GM19351 (cell line): ENCODE measurements around the gene TOB1.
A peak's percentile ranks its signal among the peaks of the same experiment; 100 is the strongest.

ENCODE experiments used
- ATAC-seq: cut with Tn5 transposase; IDR thresholded peaks from one replicate; pipeline ENCODE4 v1.9.1; 2021; ENCODE audit warnings: mild to moderate bottlenecking, moderate library complexity; ENCODE audit not compliant: unreplicated experiment

Gene TOB1

DNA sequence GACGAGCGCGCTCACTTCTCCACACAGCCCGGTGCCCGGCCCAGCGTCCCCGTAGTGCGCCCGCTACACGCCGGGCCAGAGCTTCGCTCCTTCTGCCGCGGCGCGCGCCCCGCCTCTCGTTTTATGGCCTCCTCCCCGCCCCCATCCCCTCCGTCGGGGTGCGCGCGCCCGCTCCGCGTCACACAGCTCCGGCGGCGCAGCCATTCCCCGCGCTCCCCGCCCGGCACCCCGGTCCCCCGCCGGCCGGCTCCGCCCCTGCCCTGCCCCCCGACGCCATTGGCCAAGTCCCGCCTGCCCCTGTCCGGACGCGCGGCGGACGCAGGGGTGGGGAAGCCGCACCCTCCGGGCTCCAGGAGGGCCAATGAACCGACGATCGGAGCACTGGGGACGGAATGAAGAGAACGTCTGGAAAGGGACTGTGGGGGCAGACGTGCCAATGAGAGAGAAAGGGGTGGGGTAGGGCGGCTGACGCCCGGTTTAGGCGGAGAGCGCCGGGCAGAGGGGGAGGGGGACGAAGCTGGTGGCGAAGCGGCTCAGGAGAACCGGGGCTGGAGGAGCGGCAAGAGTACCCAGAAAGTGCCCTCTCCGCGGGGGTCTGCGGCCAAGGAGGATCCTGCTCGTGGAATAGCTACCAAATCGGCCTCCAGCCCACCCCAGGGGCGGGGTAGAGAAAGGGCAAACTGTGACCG lies at the start of gene TOB1:
TSS of gene TOB1 (minus strand) at position 94 of the 689 bp plus-strand sequence. CDS start 2,337 bp downstream, outside the sequence.
- peak; percentile 73 for ATAC-seq

GRCh38 chr17:50914505-50915063 lies 48.4 kb upstream of the TOB1 start:
- no peak for ATAC-seq

- ATAC-seq, result no peak
Measured at GRCh38 chr17:50913120-50913519, 47.0 kb upstream of the TOB1 start.

DNA sequence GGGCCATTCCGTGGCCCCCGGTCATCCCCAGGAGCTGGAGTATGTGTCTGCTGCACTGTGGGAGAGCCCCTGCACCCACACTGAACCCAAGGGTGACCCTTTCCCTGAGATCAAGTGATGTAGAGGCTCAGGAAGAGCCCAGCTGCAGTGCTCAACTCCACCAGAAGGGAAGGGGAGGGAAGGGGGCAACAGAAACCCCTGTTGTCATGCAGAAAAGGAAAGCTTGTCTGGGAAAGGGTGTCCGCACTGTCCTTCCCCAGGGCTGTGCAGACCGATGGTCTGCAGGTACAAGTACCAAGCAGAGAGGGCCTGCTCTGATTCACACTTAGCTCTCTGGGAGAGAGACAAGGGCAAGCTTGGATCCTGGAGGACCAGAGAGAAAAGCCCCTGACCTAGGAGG lies 45.7 kb upstream of the TOB1 start:
- no peak for ATAC-seq

- ATAC-seq, result no peak
Measured at GRCh38 chr17:50911450-50911849, 45.3 kb upstream of the TOB1 start.

DNA sequence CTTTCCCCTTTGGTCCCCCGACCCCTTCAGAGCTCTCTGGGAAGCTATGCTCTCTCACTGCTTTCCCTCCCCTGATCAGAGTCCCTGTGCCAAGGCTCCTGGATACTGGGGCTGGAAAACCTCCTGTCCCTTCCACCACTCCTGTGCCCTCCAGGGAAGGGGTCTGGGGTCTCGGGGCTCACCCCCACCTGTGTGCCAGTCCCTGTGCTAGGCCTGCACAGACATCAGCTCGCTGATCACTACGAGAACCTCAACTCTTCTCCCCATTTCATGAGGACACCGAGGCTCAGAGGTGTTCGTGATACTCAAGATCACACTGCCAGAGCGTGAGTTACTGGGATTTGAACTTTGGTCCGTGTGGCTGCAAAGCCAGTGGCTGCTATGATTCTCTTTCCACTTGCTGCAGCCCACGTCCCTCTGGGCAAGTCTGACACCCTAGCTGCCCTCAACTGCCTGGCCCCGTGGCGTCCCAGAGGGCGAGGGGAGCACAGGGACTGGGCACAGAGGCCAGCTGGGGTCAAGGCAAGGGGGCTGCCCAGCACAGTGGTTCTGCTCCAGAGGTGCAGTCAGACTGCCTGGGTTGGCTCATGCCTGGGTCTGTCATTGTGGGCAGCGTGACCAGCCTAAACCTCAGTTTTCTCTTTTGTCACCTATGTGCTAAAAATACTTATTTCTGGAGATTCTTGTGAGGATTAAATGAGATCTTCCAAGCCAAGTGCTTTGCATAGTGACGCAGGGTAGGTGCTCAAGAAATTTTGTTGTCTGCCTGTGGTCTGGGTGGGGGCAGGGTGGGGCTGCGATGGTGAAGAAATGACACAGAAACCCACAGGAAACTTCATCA lies 43.8 kb upstream of the TOB1 start:
- no peak for ATAC-seq

- ATAC-seq, result no peak
Measured at GRCh38 chr17:50908860-50909764, 43.0 kb upstream of the TOB1 start.

DNA sequence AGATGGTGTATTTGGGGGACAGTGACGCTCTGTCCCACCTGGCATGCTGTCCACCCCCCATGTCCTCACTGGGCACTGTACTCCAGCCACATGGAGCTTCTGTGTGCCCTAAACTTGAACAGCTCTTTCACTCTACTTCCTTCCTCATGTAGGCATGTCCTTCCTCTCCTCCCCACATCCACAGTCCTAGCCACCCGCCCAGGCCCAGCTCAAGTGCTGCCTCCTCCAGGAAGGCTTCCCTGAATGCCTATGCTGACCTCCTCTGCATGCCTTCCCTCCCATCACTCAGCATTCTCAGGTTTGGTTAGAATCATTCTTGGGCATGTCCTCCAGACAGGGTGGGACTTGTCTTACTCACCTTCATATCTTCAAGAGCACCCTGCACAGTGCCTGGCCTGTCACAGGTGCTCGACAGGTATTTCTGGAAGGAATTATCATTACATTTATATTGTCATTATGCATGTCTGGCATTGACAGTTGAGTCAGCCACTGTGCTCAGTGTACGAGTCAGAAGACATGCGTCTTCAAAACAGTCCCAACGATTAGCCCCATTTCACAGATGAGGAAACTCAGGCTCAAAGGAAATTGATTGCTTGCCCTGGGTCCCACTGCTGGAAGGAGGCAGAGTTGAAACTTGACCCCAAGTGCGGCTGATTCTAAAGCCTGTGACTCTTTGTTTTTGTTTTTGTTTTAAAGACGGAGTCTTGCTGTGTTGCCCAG lies 42.1 kb upstream of the TOB1 start:
- ATAC-seq, result no peak

DNA sequence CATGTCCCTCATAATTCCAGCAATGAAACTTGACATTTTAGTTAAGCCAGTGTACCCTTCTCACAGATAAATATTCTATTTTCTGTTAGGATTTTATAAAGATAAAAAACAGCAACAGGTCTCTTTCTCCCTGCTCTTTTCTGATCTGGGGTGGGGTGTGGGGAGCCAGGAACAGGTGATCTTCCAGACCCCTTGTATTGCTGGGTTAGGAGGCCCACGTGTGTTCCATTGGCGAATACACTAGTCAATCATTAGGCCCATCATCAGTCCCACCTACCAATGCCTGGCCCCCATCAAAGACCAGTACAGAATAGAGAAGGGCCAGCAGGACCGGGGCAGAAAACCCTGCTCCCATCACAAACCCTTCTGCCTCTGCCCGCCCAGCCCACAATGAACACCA lies 40.3 kb upstream of the TOB1 start:
- ATAC-seq, result no peak

GRCh38 chr17:50905460-50905803 lies 39.3 kb upstream of the TOB1 start:
- ATAC-seq, result no peak

DNA sequence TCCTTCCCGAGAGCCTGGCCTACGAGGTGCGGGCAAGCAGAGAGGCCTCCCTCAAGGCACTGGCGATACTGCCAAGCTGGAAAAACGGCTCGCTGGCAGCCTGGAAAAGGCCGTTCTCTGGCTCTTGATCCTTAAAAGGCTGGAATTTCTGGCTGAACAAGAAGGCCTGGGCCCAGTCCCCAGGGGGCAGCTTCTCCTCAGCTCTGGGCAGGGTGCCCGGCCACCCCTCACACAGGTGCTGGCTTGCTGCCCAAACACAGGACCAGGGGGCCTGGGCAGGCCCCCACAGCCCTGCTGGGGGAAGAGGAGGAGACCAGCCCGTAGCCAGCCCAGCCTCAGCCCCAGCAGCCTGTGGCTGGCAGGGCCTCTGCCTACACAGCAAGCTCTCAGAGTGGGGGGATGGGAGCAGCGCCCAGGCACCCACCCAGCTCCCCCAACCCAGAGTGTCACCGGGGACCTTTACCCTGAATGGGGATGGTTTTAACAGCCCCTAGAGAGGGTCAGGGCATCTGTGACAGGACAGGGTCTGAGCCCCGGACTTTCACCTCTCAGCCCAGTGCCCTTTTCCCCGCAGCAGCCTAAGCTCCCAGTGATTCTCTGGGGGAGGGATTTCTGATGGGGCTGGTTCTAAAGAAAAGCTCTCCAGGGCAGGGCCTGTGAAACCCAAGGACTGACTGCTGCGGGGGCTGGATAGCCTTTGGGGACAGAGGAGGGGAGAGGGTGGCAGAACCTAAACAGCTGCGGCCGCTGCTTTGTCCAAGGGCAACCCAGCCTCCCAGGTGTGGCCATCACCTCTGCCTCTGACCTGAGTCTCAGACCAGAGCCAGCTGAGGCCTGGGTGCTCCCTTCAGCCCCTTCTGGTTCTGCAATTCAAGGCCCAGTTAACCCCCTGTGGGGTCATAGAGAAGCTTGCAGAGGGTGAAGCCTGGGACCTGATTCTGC lies 38.6 kb upstream of the TOB1 start:
- ATAC-seq, result no peak

- peak; percentile 61 for ATAC-seq
Measured at GRCh38 chr17:50903604-50904517, 37.7 kb upstream of the TOB1 start.

GRCh38 chr17:50902372-50903353 lies 36.5 kb upstream of the TOB1 start:
- no peak for ATAC-seq

- no peak for ATAC-seq
Measured at GRCh38 chr17:50900383-50900892, 34.3 kb upstream of the TOB1 start.

DNA sequence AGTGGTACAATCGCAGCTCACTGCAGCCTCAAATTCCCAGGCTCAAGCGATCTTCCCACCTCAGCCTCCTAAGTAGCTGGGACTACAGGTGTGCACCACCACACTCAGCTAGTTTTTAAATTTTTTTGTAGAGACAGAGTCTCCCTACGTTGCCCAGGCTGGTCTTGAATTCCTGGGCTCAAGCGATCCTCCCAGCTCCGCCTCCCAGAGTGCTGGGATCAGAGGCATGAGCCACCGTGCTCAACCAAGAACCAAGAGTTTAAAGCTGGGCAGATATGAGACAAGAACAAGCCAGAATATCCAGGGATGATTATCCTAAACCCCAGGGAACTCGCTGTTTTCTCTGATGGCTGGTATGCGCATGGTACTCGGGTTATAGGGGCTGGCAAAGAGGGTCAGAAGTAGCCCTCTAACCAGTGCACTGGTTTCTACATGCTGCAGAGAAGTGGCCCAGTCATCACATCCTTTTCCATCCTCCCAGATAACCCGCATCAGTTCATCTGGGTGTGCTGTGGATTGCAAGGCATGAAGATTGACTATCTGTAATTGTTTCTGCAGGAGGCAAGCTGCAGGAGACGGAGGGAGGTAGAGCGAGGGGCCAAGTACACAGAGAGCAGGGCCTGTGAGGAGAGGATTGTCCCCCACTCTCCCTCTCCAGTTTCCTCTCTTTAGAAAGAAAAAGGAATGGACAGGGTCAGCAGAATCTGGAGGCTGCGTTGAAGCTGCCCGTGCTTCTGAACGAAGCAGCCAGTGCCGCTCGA lies 33.6 kb upstream of the TOB1 start:
- ATAC-seq, result no peak

DNA sequence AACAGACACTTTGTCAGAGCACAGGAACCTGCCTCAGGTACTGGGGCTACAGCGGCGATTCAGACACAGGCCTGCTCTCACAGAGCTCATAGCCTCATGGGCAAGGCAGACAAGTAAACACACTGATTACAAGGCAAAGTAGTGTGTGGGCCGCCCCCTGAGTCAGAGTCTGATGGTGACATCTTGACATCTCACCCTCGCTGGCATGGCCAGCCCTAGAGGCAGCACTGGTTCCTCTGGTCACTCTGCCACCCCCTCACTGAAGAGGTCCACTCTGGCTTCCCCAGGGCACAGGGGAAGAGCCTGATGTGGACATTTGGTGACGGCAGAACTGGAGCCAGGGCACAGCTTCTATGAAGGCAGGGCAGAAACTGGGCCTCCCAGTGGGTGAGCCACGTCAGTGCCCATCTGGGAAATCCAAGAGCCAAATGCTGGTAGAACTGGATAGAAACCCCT lies 32.9 kb upstream of the TOB1 start:
- ATAC-seq, result no peak
